GM19099 (cell line): ENCODE measurements around the gene ZNF771.

Experiments
- POLR2A ChIP-seq: IDR thresholded peaks from 3 replicates; pipeline ENCODE4 v1.6.1; 2011; ENCODE audit warnings: low read depth; ENCODE audit not compliant: insufficient read length; ENCODE audit errors: extremely low read depth

Gene ZNF771

GRCh38 chr16:30407804-30408534 is 563 bp downstream of the ZNF771 start:
- no peak for TF ChIP-seq POLR2A

GRCh38 chr16:30409125-30410060 is 2.0 kb downstream of the ZNF771 start:
- no peak for TF ChIP-seq POLR2A

DNA sequence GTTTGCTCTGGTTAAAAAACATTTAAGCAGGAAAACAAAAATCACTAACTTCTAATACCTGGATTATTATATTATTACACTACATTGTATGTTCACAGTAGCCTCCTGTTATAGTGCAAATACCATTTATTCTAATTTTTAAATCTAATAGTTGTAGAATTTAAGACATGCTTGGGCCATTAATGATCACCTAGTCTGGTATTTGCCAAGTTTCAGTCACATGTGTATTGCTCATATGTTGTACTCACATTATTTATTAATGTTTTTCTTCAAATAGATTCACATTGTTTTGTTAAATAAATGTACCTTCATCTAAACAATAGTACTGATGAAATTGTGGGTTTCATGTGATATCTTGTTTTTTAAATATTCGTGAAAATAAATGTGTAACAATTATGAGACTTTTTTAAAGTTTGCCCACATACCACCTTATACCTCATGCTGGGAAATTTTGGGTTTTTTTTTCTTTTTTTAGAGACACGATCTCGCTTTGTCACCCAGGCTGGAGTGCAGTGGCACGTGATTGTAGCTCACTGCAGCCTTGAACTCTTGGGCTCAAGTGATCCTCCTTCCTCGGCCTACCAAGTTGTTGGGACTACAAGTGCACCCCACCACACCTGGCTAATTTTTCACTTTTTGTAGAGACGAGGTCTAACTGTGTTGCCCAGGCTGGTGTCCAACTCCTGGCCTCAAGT is 5.9 kb downstream of the ZNF771 start:
- TF ChIP-seq POLR2A: no peak

DNA sequence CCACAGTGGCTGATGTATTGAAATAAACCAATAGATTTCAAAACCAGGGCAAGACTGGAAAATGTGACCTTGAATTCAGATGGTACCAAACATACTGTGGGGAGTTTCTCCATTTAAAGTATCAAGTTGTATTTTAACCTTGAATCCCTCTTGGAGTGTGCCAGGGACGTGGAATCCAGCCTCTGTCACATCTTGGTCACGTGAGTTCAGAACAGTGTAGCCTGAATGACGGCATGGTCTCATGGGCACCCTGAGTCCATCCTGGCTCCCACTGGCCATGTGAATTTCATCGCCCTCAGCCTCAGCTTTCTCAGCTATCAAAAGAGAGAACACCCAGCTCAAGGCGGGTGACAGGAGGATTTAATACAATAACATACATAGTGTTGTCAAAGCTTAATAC is 6.8 kb downstream of the ZNF771 start:
- TF ChIP-seq POLR2A: no peak

DNA sequence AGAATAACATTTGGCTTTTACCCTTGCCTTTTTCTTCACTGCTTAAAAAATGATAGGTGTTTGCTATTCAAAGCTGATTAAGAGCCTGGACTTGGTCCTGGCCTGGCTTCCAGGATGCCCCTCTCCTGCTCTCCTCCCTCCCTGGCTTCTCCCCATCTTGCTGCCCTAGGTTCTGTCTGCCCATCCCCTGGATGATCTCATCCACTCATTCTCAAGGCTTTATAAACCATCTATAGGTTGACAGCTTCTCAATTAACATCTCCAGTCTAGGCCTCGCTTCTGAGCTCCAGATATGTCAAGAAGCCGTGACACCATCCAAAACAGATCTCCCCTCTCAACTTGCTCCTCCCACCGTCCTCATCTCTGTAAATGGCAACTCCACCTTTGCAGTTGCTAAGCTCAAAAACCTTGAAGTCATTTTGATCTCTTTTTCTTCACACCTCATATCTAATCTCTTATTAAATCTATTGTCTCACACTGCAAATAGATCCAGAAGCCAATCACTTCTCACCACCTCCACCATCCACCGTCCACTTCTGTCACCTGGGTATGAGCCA is 8.7 kb downstream of the ZNF771 start:
- TF ChIP-seq POLR2A: no peak

DNA sequence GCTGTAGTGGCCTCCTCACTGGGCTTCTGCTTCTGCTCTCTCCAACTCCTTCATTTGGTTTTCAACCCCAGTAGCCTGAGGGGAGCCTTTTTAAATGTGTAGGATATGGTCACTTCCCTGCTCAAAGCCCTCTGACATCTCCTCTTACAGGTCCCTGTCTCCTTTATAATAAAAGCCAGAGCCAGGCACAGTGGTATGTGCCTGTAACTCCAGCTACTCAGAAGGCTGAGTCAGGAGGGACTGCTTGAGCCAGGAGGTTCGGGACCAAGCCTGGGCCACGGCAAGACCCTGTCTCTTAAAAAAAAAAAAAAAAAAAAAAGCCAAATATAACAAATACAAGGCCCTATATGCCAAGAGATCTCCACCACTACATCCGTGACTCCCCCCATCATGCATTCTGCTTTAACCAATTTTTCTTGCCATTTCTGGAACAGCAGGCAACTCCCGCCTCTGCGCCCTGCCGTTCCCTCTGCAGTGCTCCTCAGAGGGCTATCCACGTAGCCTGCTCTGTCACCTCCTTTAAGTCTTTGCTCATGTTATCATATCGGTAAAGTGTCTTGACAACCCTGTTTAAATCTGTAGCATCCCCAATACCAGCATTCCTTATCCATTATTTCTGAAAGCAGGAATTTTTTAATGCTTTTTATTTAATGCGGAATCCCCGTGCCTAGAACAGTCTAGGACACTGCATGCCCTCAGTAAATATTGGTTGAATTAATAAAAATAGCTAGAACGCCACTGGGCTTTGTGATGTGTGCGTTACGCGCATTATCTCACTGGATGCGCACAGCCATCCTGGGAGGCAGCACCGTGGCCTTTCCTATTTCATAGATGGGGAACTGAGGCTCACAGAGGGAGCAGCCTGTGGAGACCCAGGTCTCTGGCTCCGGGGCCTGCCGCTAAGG is 9.5 kb downstream of the ZNF771 start:
- TF ChIP-seq POLR2A: no peak

- TF ChIP-seq POLR2A: peak; percentile 72
Observed at GRCh38 chr16:30417529-30418349, 10.3 kb downstream of the ZNF771 start.

DNA sequence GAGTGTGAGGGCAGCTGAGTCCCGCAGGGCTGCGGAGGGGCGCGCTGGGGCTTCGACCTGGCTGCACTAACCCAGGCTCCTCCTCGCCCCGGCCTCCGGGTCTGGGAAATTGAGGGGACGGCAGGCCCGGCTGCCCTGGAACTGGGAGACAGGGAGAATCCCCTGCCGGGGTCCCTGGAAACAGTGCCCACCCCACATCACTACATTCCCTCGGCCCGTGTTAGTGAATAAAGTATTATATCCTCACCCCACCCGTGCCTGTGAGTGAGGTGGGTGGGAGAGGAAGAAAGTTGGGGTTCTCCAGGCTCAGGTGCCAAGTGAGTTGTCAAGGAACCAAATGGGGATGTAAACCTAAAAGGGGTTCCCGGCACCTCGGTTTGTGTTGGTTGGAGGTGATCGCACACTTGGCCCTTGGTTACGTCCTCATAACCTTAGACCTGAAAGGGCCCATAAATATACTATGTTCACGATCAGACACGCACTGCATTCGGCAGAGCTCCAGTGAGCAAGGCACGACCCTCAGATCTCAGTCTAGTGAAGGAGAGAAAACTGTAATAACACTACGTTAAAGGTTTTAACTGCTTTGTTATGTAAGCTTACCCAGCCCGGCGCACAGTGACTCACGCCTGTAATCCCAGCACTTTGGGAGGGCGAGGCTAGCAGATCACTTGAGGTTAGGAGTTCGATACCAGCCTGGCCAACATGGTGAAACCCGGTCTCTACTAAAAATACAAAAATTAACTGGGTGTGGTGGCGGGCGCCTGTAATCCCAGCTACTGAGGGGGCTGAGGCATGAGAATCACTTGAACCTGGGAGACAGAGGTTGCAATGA is 11.2 kb downstream of the ZNF771 start:
- TF ChIP-seq POLR2A: no peak

- no peak for TF ChIP-seq POLR2A
Observed at GRCh38 chr16:30421010-30421409, 13.6 kb downstream of the ZNF771 start.

DNA sequence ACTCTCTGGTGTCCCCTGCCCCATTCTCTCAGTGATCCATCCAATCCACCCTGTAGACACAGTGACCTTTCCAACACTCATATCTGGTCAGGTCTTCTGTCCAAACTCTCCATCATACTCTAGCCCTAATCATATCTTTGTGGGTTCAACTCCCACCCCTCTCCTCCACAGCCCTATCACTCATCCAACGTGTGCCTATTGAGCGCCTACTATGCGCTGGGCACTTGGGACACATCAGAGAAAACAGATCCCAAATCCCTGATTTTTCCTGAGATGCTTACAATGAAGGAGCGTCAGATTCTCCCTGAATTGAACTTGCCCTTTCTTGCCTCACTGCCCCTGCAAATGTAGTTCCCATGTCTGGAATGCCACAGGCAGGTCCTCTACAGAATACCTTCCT is 20.6 kb downstream of the ZNF771 start:
- no peak for TF ChIP-seq POLR2A

DNA sequence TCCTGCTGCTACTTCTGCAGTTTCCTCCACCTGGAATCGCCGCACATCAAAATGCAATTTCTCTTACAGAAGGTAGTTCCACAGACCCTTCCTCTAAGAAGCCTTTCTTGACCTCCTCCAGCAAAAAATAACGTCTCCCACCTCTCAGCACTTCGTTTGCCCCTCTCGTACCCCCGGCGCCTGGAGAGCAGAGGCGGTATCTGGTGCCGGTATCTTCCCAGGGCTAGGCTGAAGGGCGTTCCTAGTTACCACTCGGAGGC is 21.9 kb downstream of the ZNF771 start:
- TF ChIP-seq POLR2A: no peak

DNA sequence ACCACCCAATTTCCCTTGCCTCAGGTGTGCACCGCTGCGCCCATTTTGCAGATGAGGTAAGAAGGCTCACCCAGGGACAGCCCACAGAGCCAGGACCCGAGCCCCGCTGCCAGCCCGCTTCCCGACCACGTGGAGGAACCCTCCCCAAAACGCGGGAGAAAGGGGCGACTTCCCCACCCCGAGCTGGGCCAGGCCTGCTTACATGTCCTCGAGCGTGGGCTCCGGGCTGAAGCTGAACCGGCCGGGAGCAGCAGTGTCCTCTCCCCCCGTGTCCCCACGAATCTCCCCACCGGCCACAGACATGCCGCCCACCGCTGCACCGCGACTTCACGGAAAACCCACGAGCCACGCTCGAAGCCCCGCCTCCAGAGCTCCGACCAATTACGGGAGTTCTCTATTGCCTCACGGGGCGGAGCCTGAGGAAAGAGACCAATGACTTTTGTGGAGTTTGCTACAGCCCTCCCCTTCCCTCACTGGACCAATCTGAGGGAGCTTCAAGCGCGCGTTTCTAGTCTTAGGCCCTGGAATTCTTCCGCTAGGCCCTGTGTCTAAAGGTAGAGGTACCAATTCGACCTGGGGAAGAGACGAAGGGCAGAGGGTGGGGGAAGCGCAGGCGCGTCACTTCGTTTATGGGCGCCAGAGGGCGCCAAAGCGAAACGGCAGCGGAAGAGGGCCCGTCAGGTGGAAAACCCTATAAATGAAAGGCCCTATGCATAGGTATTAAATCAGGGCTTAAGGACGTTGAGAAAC is 22.4 kb downstream of the ZNF771 start, which contains the start of gene DCTPP1:
DCTPP1 (minus strand) TSS at position 353 of the 750 bp plus-strand sequence; CDS start at position 303, 50 bp downstream.
- TF ChIP-seq POLR2A: peak; percentile 65
